Caco-2 (cell line): ENCODE data around the gene OR10A5. TPM values are rescaled to one million over a fixed set of nuclear protein-coding genes. Genes with fewer than 3 reads are reported as not detected.

Source experiments
- BruUV-seq: library from RNA; stranded (reverse); fragments of 400-500 nt; replicated peaks from 2 replicates; lab custom pipeline; 2021; lab: Mats Ljungman, UMichigan
- CTCF ChIA-PET: fragments of 300-600 bp; sonication (Branson Sonifier 250); formaldehyde crosslinking; loops from one replicate; lab custom pipeline; 2022; ENCODE audit warnings: antibody characterized with exemption; lab: Charles Lee
- POLR2A ChIA-PET: fragments of 300-600 bp; sonication (Branson Sonifier 250); formaldehyde crosslinking; loops from one replicate; lab custom pipeline; 2022; ENCODE audit warnings: antibody characterized with exemption; lab: Charles Lee
- DNase-seq, 2 experiments: peaks; one replicate each; pipeline versions ENCODE4 v3.0.0 to v3.0.0-alpha.2; 2020 to 2022
- H3K27me3 ChIP-seq: replicated peaks from 2 replicates; pipeline ENCODE4 v1.6.0; 2011; ENCODE audit warnings: low read length; ENCODE audit not compliant: control insufficient read depth, insufficient read depth
- H3K36me3 ChIP-seq: 2 replicates; pipeline ENCODE4 v1.5.1; 2011; ENCODE audit warnings: low read length; ENCODE audit not compliant: control insufficient read depth, insufficient read depth
- H3K4me1 ChIP-seq: fragments of 250-450 bp; sonication (Bioruptor Pico); 2 replicates; pipeline ENCODE4 v1.5.1; 2020; ENCODE audit warnings: mild to moderate bottlenecking
- H3K4me3 ChIP-seq: 2 replicates; pipeline ENCODE4 v1.5.1; 2011; ENCODE audit warnings: low read depth, mild to moderate bottlenecking, control low read depth, low read length
- H3K9me3 ChIP-seq: fragments of 250-450 bp; sonication (Bioruptor Pico); 2 replicates; pipeline ENCODE4 v1.5.1; 2020; ENCODE audit warnings: mild to moderate bottlenecking, moderate library complexity
- H3K27ac Mint-ChIP-seq: one replicate; pipeline ENCODE4 v1.8.0; 2022; ENCODE audit warnings: mixed read lengths; ENCODE audit not compliant: unreplicated experiment
- H3K27me3 Mint-ChIP-seq: one replicate; pipeline ENCODE4 v1.8.0; 2022; ENCODE audit warnings: mixed read lengths; ENCODE audit not compliant: insufficient read depth, unreplicated experiment
- H3K36me3 Mint-ChIP-seq: one replicate; pipeline ENCODE4 v1.8.0; 2022; ENCODE audit warnings: mild to moderate bottlenecking, mixed read lengths; ENCODE audit not compliant: insufficient read depth, unreplicated experiment
- H3K4me1 Mint-ChIP-seq: one replicate; pipeline ENCODE4 v1.8.0; 2022; ENCODE audit warnings: low read depth, mixed read lengths; ENCODE audit not compliant: unreplicated experiment
- H3K4me3 Mint-ChIP-seq: one replicate; pipeline ENCODE4 v1.8.0; 2022; ENCODE audit warnings: mild to moderate bottlenecking, moderate library complexity, mixed read lengths; ENCODE audit not compliant: unreplicated experiment
- H3K9me3 Mint-ChIP-seq: one replicate; pipeline ENCODE4 v1.8.0; 2022; ENCODE audit warnings: mixed read lengths; ENCODE audit not compliant: unreplicated experiment
- intact Hi-C: fragments of 100-400 bp; cut with micrococcal nuclease; formaldehyde crosslinking; loops from one replicate; pipeline ENCODE4 v1.10.0; 2022; ENCODE audit not compliant: unreplicated experiment
- total RNA-seq: library from RNA; stranded (reverse); gene quantifications from 2 replicates; pipeline ENCODE4 v1.2.3, GENCODE V29; 2022
- TF ChIP-seq, protein P1 (sequence below), 2 experiments: fragments of 200-600 bp in 1 of 2; IDR thresholded peaks; 1 replicate in 1 of 2; 2 replicates in 1 of 2; pipeline versions ENCODE4 v1.5.1 to v1.8.0; 2011 to 2022; ENCODE audit warnings: antibody characterized with exemption in 1 of 2, control low read depth in 1 of 2, inconsistent platforms in 1 of 2, low read depth in 1 of 2, low read length in 1 of 2, mild to moderate bottlenecking in 1 of 2, moderate library complexity in 1 of 2; ENCODE audit not compliant: insufficient read depth in 1 of 2, severe bottlenecking in 1 of 2, unreplicated experiment in 1 of 2

The OR10A5 gene
- total RNA-seq, 1 experiment from 2014 or later = not detected

DNA sequence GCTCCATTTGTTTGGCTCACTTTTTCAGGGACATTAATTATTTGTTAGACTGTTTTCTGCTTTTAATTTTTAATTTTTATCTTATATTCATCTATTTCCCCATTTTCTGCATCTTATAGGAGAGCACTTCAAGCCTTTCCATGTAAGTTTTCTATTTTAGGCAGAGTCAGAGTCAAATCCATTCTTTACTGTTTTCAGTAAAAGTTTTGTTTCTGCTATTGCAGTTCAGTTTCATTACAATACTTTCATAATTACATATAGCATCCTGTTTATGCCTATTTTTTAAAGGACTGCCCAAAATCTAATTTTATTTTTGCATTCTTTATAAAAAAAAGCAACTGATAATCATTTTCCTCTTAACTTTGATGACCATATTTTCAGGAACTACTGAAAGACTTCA lies 3.8 kb upstream of the OR10A5 start:
- Mint-ChIP-seq H3K36me3 (no peaks in the 10 kb centered on the region), H3K27me3 (peaks cover 18% of the 10 kb centered on the region), H3K4me1 (no peaks in the 10 kb centered on the region), H3K4me3 (no peak overlapping the region), H3K27ac (no peak overlapping the region), H3K9me3 (no peaks in the 10 kb centered on the region)
- Histone ChIP-seq H3K36me3 (no peaks in the 10 kb centered on the region), H3K9me3 (no peaks in the 10 kb centered on the region), H3K4me1 (no peaks in the 10 kb centered on the region), H3K27me3 (no peaks in the 10 kb centered on the region), H3K4me3 (no peak overlapping the region)
- intact Hi-C loops = no loop called here
- TF ChIP-seq, protein P1, sequence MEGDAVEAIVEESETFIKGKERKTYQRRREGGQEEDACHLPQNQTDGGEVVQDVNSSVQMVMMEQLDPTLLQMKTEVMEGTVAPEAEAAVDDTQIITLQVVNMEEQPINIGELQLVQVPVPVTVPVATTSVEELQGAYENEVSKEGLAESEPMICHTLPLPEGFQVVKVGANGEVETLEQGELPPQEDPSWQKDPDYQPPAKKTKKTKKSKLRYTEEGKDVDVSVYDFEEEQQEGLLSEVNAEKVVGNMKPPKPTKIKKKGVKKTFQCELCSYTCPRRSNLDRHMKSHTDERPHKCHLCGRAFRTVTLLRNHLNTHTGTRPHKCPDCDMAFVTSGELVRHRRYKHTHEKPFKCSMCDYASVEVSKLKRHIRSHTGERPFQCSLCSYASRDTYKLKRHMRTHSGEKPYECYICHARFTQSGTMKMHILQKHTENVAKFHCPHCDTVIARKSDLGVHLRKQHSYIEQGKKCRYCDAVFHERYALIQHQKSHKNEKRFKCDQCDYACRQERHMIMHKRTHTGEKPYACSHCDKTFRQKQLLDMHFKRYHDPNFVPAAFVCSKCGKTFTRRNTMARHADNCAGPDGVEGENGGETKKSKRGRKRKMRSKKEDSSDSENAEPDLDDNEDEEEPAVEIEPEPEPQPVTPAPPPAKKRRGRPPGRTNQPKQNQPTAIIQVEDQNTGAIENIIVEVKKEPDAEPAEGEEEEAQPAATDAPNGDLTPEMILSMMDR (IDR thresholded peaks at IDR 0.05; ENCODE audit: insufficient read depth in 1 of 2, low read depth in 1 of 2, low read length in 1 of 2, severe bottlenecking in 1 of 2, unreplicated experiment in 1 of 2) = no peak
- BruUV-seq = no TSS peak
- DNase-seq = no peak
- ChIA-PET CTCF (no interaction called here), POLR2A (no interaction called here)

DNA sequence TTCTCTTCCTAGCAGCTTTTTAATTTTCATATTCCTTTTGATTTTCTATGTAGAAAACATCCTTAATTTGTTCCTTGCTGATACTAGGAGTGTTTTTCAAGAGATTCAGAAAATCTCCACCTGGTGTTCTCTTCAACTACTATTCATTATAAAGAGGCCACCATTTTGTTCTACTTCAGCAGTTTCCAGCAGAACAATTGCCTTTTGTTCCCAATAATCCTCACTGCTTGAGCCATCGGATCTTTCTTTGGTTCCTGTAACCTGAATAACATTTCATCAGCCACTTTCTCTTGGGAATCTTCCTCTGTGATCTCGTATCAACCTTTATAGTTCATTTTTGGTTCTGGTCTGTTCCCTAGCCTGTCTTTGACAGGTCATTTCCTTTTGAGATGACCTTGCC lies 1.8 kb upstream of the OR10A5 start:
- Mint-ChIP-seq H3K36me3 (no peaks in the 10 kb centered on the region), H3K4me1 (no peaks in the 10 kb centered on the region), H3K9me3 (no peaks in the 10 kb centered on the region), H3K27ac (no peak overlapping the region), H3K27me3 (peaks cover 18% of the 10 kb centered on the region), H3K4me3 (no peak overlapping the region)
- TF ChIP-seq, protein P1 (IDR thresholded peaks at IDR 0.05; ENCODE audit: insufficient read depth in 1 of 2, low read depth in 1 of 2, low read length in 1 of 2, severe bottlenecking in 1 of 2, unreplicated experiment in 1 of 2) = no peak
- BruUV-seq = no TSS peak
- H3K27me3 ChIP-seq = no peaks in the 10 kb centered on the region
- no peak overlapping the region for H3K4me3 ChIP-seq
- no peaks in the 10 kb centered on the region for H3K9me3 ChIP-seq
- ChIA-PET CTCF (no interaction called here), POLR2A (no interaction called here)
- no peaks in the 10 kb centered on the region for H3K4me1 ChIP-seq
- H3K36me3 ChIP-seq = no peaks in the 10 kb centered on the region
- DNase-seq = no peak
- intact Hi-C loops = no loop called here

DNA sequence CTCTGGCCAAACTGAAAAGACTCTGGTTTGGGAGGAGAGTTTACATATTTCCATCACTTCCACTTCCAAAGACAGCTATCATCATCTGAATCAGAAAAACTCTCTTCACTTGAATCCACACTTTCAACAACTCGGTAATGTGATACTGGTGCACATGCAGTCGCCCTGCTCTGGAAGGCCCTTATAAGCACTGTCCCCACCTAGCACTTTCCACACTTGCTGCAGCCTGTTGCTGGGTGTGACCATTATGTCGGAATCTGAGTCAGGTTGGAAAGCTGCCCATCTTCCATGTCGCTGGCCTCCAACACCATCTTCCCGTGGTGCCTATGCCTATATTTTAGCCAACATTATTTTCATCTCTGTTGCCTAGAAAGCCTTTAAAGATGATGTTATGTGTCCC lies 1.1 kb upstream of the OR10A5 start:
- no peak overlapping the region for H3K27ac Mint-ChIP-seq
- intact Hi-C loops = no loop called here
- H3K27me3 Mint-ChIP-seq = peaks cover 18% of the 10 kb centered on the region
- no peak overlapping the region for H3K4me3 Mint-ChIP-seq
- Histone ChIP-seq H3K4me1 (no peaks in the 10 kb centered on the region), H3K4me3 (no peak overlapping the region), H3K36me3 (no peaks in the 10 kb centered on the region), H3K27me3 (no peaks in the 10 kb centered on the region), H3K9me3 (no peaks in the 10 kb centered on the region)
- no peaks in the 10 kb centered on the region for H3K36me3 Mint-ChIP-seq
- ChIA-PET POLR2A (no interaction called here), CTCF (no interaction called here)
- no peak for DNase-seq
- TF ChIP-seq, protein P1 (IDR thresholded peaks at IDR 0.05; ENCODE audit: insufficient read depth in 1 of 2, low read depth in 1 of 2, low read length in 1 of 2, severe bottlenecking in 1 of 2, unreplicated experiment in 1 of 2) = no peak
- BruUV-seq = no TSS peak
- no peaks in the 10 kb centered on the region for H3K4me1 Mint-ChIP-seq
- no peaks in the 10 kb centered on the region for H3K9me3 Mint-ChIP-seq
